Keratinocyte (primary cell): ENCODE measurements around the gene SMPDL3A. TPM values are rescaled to one million over a fixed set of nuclear protein-coding genes. Genes with fewer than 3 reads are reported as not detected.
"Not testable (repeated sequence)": the region's sequence is repeated elsewhere in the genome, so short reads cannot be mapped to it uniquely, and the experiment has no call there.

Experiments
- DNase-seq: peaks from one replicate; pipeline ENCODE4 v3.0.0-alpha.2; 2011; ENCODE audit warnings: low read depth, missing footprints, low spot score
- FAIRE-seq: peaks from 2 replicates; lab custom pipeline; 2011; peaks lifted over from hg19 to GRCh38; lab: Jason Lieb, UNC
- H2AFZ ChIP-seq: 2 replicates; pipeline ENCODE4 v1.6.0; 2012; ENCODE audit warnings: low read length, control low read depth, inconsistent platforms; ENCODE audit not compliant: control insufficient read depth
- H3K27ac ChIP-seq: 2 replicates; pipeline ENCODE4 v1.5.1; 2011; ENCODE audit warnings: low read length; ENCODE audit not compliant: control insufficient read depth, insufficient read depth
- H3K27me3 ChIP-seq: 3 replicates; pipeline ENCODE4 v1.6.0; 2011; ENCODE audit warnings: low read length; ENCODE audit not compliant: control insufficient read depth, insufficient read depth; ENCODE audit errors: extremely low read depth
- H3K36me3 ChIP-seq, 2 experiments: 2 replicates in 1 of 2; 3 replicates in 1 of 2; pipeline ENCODE4 v1.5.1; 2011; ENCODE audit warnings: low read length in 2 of 2, mild to moderate bottlenecking in 1 of 2; ENCODE audit not compliant: control insufficient read depth in 2 of 2, insufficient read depth in 2 of 2; ENCODE audit errors: extremely low read depth in 1 of 2
- H3K4me1 ChIP-seq: 3 replicates; pipeline ENCODE4 v1.5.1; 2011; ENCODE audit warnings: low read length; ENCODE audit not compliant: control insufficient read depth, insufficient read depth; ENCODE audit errors: extremely low read depth
- H3K4me2 ChIP-seq: 3 replicates; pipeline ENCODE4 v1.6.0; 2011; ENCODE audit warnings: low read depth, low read length; ENCODE audit not compliant: control insufficient read depth, insufficient read depth; ENCODE audit errors: extremely low read depth
- H3K4me3 ChIP-seq, 3 experiments: fragments of 200-600 bp in 1 of 3; sonication (generic) in 1 of 3; 2 replicates in 2 of 3; 3 replicates in 1 of 3; pipeline ENCODE4 v1.5.1; 2011 to 2016; ENCODE audit warnings: low read length in 3 of 3, mild to moderate bottlenecking in 3 of 3, control low read depth in 2 of 3, inconsistent platforms in 1 of 3, low read depth in 1 of 3, mixed read lengths in 1 of 3, mixed run types in 1 of 3, moderate library complexity in 1 of 3; ENCODE audit not compliant: control insufficient read depth in 2 of 3, insufficient read depth in 2 of 3; ENCODE audit errors: extremely low read depth in 1 of 3
- H3K79me2 ChIP-seq: 2 replicates; pipeline ENCODE4 v1.6.0; 2012; ENCODE audit warnings: low read length; ENCODE audit not compliant: control insufficient read depth, insufficient read depth
- H3K9ac ChIP-seq: 3 replicates; pipeline ENCODE4 v1.6.0; 2011; ENCODE audit warnings: low read length; ENCODE audit not compliant: control insufficient read depth, insufficient read depth; ENCODE audit errors: extremely low read depth
- H3K9me1 ChIP-seq: 3 replicates; pipeline ENCODE4 v1.6.0; 2011; ENCODE audit warnings: low read length; ENCODE audit not compliant: control insufficient read depth, insufficient read depth; ENCODE audit errors: extremely low read depth
- H3K9me3 ChIP-seq: 2 replicates; pipeline ENCODE4 v1.5.1; 2012; ENCODE audit warnings: low read depth, low read length; ENCODE audit not compliant: control insufficient read depth
- H4K20me1 ChIP-seq: 3 replicates; pipeline ENCODE4 v1.6.0; 2011; ENCODE audit warnings: low read length; ENCODE audit not compliant: control insufficient read depth, insufficient read depth; ENCODE audit errors: extremely low read depth
- EZH2 ChIP-seq: IDR thresholded peaks from one replicate; pipeline ENCODE4 v1.6.1; 2012; ENCODE audit warnings: inconsistent platforms, mild to moderate bottlenecking, low read length, moderate library complexity
- dilution Hi-C: fragments of 300-500 bp; cut with MboI; formaldehyde crosslinking; loops from one replicate; pipeline ENCODE4 v1.7.0; 2020; ENCODE audit warnings: low sequenced_read_pairs; ENCODE audit not compliant: extremely low pct_ligation_motif_present
- polyA plus RNA-seq, 5 experiments: library from polyadenylated mRNA; depleted of rRNA in 3 of 5; stranded (reverse) in 3 of 5; stranded (forward) in 1 of 5; unstranded in 1 of 5; fragments of >200 nt; gene quantifications; 1 replicate in 1 of 5; 2 replicates in 3 of 5; 3 replicates in 1 of 5; pipeline versions ENCODE4 v1.2.1 to v1.2.3, GENCODE V29; 2011 to 2012; ENCODE audit warnings: missing spikeins in 2 of 5, low read depth in 1 of 5, low replicate concordance in 1 of 5
- TF ChIP-seq, protein P1 (sequence below), 3 experiments: IDR thresholded peaks in 1 of 3; conservative IDR thresholded peaks in 1 of 3; optimal IDR thresholded peaks in 1 of 3; 2 replicates in 2 of 3; 3 replicates in 1 of 3; pipeline versions ENCODE3 to v1.5.1; 2011; ENCODE audit warnings: low read length in 3 of 3, mild to moderate bottlenecking in 3 of 3, moderate library complexity in 2 of 3, control low read depth in 1 of 3, inconsistent platforms in 1 of 3; ENCODE audit not compliant: insufficient read depth in 2 of 3; ENCODE audit errors: extremely low read depth in 1 of 3

Gene SMPDL3A
- polyA plus RNA-seq, 1 donor (not counting 4 experiments of a cell fraction or from before 2014, with no cell fraction given): 10.8 TPM

DNA sequence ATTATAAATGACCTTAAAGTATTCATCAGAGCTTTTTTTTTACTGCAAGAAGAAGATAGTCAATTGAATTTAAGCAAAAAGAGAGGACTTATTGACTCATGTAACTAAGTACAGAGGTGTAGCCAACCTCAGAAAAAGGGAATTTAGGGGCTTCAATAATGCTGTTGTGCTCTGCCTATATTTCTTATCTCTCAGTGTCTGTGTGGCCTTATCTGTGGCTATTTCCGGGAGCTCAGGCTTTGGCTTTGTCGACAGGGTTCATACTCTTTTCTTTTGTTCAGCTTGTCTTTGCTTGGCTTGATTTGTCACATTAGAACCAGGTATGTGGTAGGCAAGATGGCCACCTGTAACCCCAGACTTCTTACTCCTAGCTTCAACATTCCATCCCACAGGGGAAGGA, 48.1 kb upstream of the SMPDL3A start:
- FAIRE-seq (no peak), DNase-seq (no peak)
- H3K9me1 ChIP-seq: no peaks in the 10 kb centered on the region
- no peak overlapping the region for H3K9ac ChIP-seq
- no peak overlapping the region for H3K4me2 ChIP-seq
- H3K27me3 ChIP-seq: no peaks in the 10 kb centered on the region
- H3K79me2 ChIP-seq: no peaks in the 10 kb centered on the region
- H3K4me1 ChIP-seq: peaks cover 9% of the 10 kb centered on the region
- H3K27ac ChIP-seq: no peak overlapping the region
- no peak overlapping the region for H2AFZ ChIP-seq
- TF ChIP-seq, protein P1, sequence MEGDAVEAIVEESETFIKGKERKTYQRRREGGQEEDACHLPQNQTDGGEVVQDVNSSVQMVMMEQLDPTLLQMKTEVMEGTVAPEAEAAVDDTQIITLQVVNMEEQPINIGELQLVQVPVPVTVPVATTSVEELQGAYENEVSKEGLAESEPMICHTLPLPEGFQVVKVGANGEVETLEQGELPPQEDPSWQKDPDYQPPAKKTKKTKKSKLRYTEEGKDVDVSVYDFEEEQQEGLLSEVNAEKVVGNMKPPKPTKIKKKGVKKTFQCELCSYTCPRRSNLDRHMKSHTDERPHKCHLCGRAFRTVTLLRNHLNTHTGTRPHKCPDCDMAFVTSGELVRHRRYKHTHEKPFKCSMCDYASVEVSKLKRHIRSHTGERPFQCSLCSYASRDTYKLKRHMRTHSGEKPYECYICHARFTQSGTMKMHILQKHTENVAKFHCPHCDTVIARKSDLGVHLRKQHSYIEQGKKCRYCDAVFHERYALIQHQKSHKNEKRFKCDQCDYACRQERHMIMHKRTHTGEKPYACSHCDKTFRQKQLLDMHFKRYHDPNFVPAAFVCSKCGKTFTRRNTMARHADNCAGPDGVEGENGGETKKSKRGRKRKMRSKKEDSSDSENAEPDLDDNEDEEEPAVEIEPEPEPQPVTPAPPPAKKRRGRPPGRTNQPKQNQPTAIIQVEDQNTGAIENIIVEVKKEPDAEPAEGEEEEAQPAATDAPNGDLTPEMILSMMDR (optimal IDR thresholded peaks at IDR 0.05 in 1 of 3, IDR thresholded peaks at IDR 0.05 in 1 of 3, conservative IDR thresholded peaks at IDR 0.05 in 1 of 3; ENCODE audit: extremely low read depth in 1 of 3, insufficient read depth in 2 of 3, low read length in 3 of 3): no peak
- TF ChIP-seq EZH2: no peak
- dilution Hi-C loops: no loop called here
- H4K20me1 ChIP-seq: no peaks in the 10 kb centered on the region
- no peaks in the 10 kb centered on the region for H3K9me3 ChIP-seq
- H3K36me3 ChIP-seq: no peaks in the 10 kb centered on the region
- H3K4me3 ChIP-seq: no peak overlapping the region

DNA sequence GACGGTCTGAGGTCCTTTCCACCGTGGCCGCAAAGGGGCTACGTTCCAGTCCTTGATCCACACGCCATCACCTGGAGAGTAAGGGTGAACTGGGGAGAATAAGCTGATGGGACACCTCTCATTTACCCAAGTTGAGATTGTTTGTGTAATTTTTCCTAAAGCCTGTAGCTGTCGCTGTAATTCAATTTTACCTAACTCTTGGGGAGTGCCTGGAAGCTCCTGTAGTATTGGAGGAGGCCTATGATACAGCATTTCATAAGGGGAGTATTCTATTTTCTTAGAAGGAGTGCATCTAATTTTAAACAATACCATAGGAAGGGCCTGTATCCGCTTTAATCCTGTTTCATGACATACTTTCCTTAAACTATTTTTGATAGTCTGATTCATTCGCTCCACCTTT, 44.8 kb upstream of the SMPDL3A start:
- TF ChIP-seq, protein P1 (optimal IDR thresholded peaks at IDR 0.05 in 1 of 3, IDR thresholded peaks at IDR 0.05 in 1 of 3, conservative IDR thresholded peaks at IDR 0.05 in 1 of 3; ENCODE audit: extremely low read depth in 1 of 3, insufficient read depth in 2 of 3, low read length in 3 of 3): peak in 2 of 3 experiments; percentile 30 to 46
- H3K27me3 ChIP-seq, H3K9ac ChIP-seq, H3K9me3 ChIP-seq, FAIRE-seq, H3K4me3 ChIP-seq, dilution Hi-C loops, H3K4me2 ChIP-seq, H2AFZ ChIP-seq, H4K20me1 ChIP-seq, H3K36me3 ChIP-seq, H3K79me2 ChIP-seq, H3K4me1 ChIP-seq, H3K27ac ChIP-seq, H3K9me1 ChIP-seq, DNase-seq: not testable (repeated sequence)

DNA sequence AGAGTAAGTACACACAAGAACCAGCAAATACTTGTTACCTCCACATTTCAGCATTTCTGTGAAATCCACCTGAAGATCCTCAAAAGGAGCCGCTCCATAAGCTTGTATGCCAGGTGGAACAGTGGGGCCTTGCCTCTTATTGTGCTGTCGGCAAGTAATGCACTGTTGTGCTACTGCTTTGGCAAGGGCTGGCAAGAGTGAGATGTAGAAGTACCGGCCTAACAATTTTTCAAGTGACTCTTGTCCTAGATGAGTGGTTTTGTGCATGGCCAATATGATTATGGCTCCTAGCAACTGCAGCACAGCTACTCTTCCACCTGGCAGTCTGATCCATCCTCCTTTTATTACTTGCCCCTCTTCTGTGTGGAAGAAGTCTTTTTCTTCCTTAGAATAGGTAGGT, 44.2 kb upstream of the SMPDL3A start:
- dilution Hi-C loops, DNase-seq: not testable (repeated sequence)

More for the DNA sequence above, 44.2 kb upstream of the SMPDL3A start:
- not testable (repeated sequence) for H3K9me3 ChIP-seq, H3K4me2 ChIP-seq, H4K20me1 ChIP-seq, H3K9me1 ChIP-seq, H3K36me3 ChIP-seq, H3K4me3 ChIP-seq, FAIRE-seq, H3K27me3 ChIP-seq, H3K4me1 ChIP-seq, H3K79me2 ChIP-seq, H3K27ac ChIP-seq, H3K9ac ChIP-seq, H2AFZ ChIP-seq
